HG03039 (cell line): ENCODE measurements around the gene CRISPLD2.

Experiments
- ATAC-seq: cut with Tn5 transposase; IDR thresholded peaks from one replicate; pipeline ENCODE4 v1.9.1; 2021; ENCODE audit warnings: mild to moderate bottlenecking, moderate library complexity; ENCODE audit not compliant: unreplicated experiment

The CRISPLD2 gene

DNA sequence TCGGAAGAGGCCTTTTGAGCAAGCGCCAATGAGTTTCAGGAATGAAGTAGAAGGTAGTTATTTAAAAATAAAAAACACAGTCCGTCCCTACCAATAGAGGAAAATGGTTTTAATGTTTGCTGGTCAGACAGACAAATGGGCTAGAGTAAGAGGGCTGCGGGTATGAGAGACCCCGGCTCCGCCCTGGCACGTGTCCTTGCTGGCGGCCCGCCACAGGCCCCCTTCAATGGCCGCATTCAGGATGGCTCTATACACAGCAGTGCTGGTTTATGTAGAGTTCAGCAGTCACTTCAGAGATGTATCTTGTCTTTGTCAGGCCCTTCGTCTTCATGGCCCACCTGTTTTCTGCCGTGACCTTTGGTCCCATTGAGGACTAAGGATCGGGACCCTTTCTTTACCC is 87.3 kb downstream of the CRISPLD2 start:
- no peak for ATAC-seq

DNA sequence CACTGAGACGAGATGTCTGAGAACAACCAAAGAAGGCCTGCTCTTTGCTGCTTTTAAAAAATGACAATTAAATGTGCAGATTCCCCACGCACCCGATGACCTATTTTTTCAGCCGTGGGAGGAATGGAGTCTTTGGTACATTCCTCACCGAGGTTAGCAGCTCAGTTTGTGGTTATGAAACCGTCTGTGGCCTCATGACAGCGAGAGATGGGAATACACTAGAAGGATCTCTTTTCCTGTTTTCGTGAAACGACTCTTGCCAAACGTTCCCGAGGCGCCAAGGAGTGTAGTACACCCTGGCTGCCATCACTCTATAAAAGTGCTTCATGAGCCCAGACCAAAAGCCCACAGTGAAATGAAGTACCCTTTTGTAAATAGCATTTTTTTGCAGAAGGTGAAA is 87.8 kb downstream of the CRISPLD2 start:
- ATAC-seq, result no peak

DNA sequence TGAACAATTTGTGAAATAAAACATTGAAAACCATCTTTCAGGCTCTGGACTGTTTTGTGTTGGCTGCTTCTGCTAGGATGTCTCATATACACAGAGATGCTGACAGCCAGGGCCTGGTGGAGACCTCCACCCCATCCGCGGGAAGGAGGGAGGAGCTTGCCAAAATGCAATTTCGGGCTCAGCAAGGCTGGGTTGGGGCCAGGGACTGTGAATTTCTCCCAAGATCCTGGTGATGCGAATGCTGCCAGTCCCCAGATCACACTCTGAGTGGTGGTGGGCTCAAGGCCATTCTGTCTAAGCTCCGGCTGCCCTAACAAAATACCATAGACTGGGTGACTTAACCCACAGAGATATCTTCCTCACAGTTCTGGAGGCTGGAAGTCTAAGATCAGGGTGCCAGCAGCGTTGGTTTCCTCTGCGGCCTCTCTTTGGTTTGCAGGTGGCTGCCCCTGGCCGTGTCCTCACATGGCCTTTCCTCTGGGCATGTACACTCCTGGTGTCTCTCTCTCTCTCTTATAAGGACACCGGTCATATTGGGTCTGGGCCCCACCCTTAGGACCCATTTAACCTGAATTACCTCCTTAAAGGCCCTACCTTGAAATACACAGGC is 89.8 kb downstream of the CRISPLD2 start:
- ATAC-seq, result no peak

GRCh38 chr16:84911486-84912216 is 91.9 kb downstream of the CRISPLD2 start:
- no peak for ATAC-seq

- no peak for ATAC-seq
Measured at GRCh38 chr16:84913315-84913714, 93.5 kb downstream of the CRISPLD2 start.

GRCh38 chr16:84914273-84914672 is 94.5 kb downstream of the CRISPLD2 start:
- ATAC-seq, result no peak

- ATAC-seq, result no peak
Measured at GRCh38 chr16:84916178-84916577, 96.4 kb downstream of the CRISPLD2 start.

GRCh38 chr16:84916850-84917249 is 97.1 kb downstream of the CRISPLD2 start:
- ATAC-seq, result no peak

DNA sequence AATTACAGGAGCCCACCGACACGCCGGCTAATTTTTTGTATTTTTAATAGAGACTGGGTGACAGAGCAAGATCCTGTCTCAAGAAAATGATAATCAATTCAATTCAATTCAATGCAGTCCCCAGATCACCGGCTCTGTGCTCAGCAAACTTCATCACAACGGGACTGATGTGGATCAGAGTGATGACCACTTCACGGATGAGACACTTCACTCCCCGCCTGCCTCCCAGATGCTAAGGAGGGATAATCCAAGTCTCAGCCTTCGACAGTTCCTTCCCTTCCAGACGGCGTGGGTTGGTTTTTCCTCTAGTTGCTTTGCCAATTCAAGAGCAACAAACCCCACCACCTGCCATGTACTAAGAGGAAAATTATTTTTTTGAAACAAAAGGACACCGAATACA is 97.7 kb downstream of the CRISPLD2 start:
- ATAC-seq, result no peak

- no peak for ATAC-seq
Measured at GRCh38 chr16:84918006-84918909, 98.5 kb downstream of the CRISPLD2 start.

DNA sequence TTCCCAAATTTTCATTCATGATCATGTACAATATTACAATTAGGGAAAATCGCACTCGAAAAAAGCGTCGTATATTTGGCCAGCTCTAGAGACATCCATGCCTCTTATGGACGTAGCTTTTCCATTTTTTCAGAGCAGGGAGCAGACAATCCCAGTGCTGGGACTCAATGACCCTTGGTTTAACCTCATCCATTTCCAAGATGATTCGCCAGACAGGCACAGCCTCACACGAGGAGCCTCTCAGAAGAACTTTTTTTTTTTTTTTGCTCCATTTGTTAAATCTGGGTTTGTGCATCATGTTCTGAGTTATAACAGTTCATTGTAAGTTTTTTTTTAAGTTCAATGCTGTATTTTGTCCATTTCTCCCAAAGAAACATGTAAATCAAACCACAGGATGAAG is 99.5 kb downstream of the CRISPLD2 start:
- no peak for ATAC-seq

DNA sequence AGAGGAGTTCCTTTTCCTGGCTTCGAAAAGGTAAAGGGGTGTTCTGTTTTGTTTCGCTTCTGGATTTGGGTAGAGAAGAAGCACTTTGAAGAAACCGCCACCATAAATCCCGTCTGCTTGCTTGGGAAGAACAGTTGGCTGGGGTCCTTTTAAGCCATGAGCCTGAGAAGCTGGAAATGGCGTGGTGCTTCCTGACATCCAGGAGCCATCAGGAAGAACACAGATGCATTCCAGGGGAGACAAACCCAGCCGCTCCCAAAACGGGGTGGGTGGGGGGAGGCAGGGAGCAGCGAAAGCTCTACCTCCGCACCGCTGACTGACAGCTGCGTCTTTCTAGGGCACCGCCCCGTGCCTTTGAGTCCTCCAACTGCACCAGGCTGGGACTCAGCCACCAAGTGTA is 99.9 kb downstream of the CRISPLD2 start:
- no peak for ATAC-seq

GRCh38 chr16:84920333-84920732 is 100.5 kb downstream of the CRISPLD2 start:
- ATAC-seq, result no peak

- ATAC-seq, result no peak
Measured at GRCh38 chr16:84922351-84923120, 102.8 kb downstream of the CRISPLD2 start.

GRCh38 chr16:84924331-84925091 is 104.7 kb downstream of the CRISPLD2 start:
- ATAC-seq, result no peak

DNA sequence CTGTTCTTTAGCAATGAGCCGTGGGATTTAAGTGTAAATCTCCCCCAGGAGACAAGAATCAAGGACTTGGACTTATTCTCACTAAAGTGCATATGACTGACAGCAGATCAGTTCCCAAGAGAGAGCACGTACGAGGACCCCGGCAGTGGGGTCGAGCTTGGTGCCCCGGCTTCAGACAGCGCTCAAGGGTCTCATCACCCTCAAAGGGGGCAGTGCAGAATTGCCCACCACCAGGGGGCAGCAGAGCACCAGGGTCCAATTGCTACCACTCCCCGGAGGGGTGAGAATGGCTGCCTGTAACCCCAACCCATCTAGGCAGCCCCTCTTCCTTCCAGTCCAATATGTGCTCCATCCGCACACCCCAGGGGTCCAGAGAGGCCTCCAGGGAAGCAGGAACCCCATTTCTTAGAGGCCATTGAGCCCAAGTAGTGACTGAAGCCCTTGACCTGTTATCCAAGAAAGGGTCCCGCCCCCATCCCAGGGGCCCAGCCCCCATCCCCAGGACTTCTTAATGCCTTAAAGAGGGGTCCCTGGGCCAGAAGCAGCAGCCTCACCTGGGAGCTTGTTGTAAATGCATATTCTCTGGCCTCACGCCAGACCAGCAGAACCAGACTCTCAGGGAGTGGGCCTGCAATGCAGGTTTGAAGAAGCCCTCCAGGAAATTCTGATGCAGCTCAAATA is 105.4 kb downstream of the CRISPLD2 start:
- no peak for ATAC-seq

DNA sequence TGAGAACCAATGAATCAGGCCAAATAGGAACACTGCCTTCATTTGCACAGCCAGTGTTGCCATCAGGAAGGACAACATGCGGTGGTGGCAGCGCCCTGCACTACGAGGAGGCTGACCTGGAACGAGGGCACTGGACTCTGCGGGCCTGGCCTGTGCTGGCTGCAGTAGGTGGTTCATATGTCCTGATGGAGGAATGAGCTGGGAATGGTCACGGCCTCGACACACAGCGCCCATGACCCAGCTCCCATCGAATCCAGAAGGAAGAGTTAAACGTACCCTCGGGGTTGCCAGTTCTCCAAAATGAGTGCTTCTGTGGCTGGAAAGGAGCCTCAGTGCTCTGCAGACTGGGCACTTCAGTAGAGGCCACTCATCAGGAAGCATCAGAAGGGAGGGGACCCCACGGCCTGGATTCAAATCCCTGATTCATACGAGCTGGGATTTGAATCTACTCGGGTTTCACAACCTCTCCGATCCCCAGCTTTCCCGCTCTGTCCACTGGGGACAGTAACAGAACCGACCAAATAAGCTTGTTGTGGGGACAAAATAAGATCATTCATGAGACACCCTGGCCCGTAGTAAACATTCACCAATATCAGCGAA is 106.1 kb downstream of the CRISPLD2 start:
- no peak for ATAC-seq

GRCh38 chr16:84926462-84926861 is 106.7 kb downstream of the CRISPLD2 start:
- no peak for ATAC-seq
